Retinal pigment epithelial cell (primary cell): ENCODE data around the gene FIZ1.
A peak's percentile ranks its signal among the peaks of the same experiment; 100 is the strongest.
"Not testable (repeated sequence)": the region's sequence is repeated elsewhere in the genome, so short reads cannot be mapped to it uniquely, and the experiment has no call there.

Experiments
- DNase-seq: peaks from one replicate; pipeline ENCODE4 v3.0.0-alpha.2; 2010; ENCODE audit warnings: low read depth
- H3K4me3 ChIP-seq: 2 replicates; pipeline ENCODE4 v1.5.1; 2011; ENCODE audit warnings: mild to moderate bottlenecking, low read length, control low read depth, moderate library complexity
- CTCF ChIP-seq: conservative IDR thresholded peaks from 2 replicates; pipeline ENCODE4 v1.5.1; 2011; ENCODE audit warnings: low read depth, low read length, control low read depth, inconsistent platforms

Gene FIZ1

GRCh38 chr19:55586976-55587668 is 12.2 kb downstream of the FIZ1 start:
- DNase-seq: peak; percentile 83
- TF ChIP-seq CTCF: no peak
- peak overlapping the region; percentile 48 for H3K4me3 ChIP-seq

GRCh38 chr19:55585658-55586339 is 13.5 kb downstream of the FIZ1 start:
- no peak for TF ChIP-seq CTCF
- H3K4me3 ChIP-seq: peak overlapping the region; percentile 30
- DNase-seq: peak; percentile 90

- no peak for DNase-seq
- TF ChIP-seq CTCF: no peak
- no peak overlapping the region for H3K4me3 ChIP-seq
Measured at GRCh38 chr19:55584871-55585270, 14.4 kb downstream of the FIZ1 start.

GRCh38 chr19:55583897-55584296 is 15.4 kb downstream of the FIZ1 start:
- H3K4me3 ChIP-seq, DNase-seq: not testable (repeated sequence)

- not testable (repeated sequence) for DNase-seq, H3K4me3 ChIP-seq
Measured at GRCh38 chr19:55582284-55582683, 17.0 kb downstream of the FIZ1 start.

GRCh38 chr19:55581823-55582223 is 17.5 kb downstream of the FIZ1 start:
- H3K4me3 ChIP-seq: no peak overlapping the region
- TF ChIP-seq CTCF: no peak
- no peak for DNase-seq

- TF ChIP-seq CTCF: no peak
- peak overlapping the region; percentile 89 for H3K4me3 ChIP-seq
- no peak for DNase-seq
Measured at GRCh38 chr19:55581145-55581822, 18.0 kb downstream of the FIZ1 start.

GRCh38 chr19:55580628-55581144 is 18.6 kb downstream of the FIZ1 start, which contains the start of gene ZNF579:
Gene ZNF579, minus strand, starts transcription at chr19:55580848. Its CDS starts 1,209 bp downstream, at chr19:55579639.
- no peak for TF ChIP-seq CTCF
- H3K4me3 ChIP-seq: peak within 1 kb of the TSS; percentile 89
- peak; percentile 61 for DNase-seq
